NCI-H1105 treated with DMSO at 0.1 percent for 48 hours (cell line): Measurements from ENCODE around the gene BBS9.
"Not testable (repeated sequence)": the region's sequence is repeated elsewhere in the genome, so short reads cannot be mapped to it uniquely, and the experiment has no call there.

Experiments
- DNase-seq: peaks from one replicate; lab custom pipeline; 2025; lab: John Stamatoyannopoulos, UW

The BBS9 gene

DNA sequence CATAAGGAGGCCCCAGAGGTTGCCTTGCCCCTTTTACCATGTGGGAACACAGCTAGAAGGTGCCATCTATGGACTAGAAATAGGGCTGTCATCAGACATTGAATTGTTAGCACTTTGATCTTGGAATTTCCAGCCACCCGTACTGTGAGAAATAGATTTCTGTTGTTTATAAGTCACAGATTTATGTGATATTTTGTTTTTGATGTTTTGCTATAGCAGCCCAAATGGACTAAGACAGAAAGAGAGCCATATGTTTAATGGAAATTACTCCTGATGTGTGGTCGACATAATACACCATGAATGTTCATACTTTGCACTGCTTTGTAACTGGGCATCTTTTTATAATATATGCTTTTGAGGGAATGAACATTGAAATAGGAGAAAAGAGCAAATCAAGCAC is 302.2 kb downstream of the BBS9 start:
- no peak for DNase-seq

DNA sequence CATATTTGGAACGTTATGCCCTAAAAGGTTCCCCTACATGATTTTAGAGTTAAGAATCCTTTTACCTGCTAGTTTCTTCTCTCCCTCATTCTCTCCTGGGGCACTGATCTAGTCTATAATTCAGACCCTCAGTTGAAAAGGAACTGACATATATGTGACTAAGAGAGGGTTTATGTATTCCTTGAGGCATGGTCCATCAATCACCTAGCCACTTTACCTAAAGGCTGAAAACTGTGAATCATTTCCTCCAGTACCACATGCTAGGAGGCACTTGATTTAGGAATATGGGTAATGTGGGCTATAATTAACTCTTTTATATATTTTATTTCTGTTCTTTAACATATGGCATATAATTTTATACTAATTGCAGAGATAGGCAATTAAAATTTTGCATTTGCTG is 303.5 kb downstream of the BBS9 start:
- no peak for DNase-seq

DNA sequence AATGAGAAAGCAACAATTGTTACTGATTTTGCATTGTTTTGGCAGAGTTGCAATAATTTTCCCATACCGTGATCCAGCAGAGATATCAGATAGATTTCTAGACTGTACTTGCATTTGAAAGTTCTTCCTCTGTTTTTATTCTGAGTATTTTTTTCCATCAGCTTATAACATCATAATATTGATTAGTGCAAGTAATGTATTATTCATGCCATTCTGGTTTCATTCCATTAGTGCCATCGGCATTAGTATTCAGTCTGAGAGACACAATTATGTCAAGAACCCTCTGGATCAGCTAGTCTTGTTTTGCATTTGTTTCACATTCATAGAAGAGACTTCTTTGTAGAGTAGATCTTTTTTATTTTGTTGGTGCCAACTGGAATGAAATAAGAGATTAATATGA is 304.0 kb downstream of the BBS9 start:
- DNase-seq: no peak

DNA sequence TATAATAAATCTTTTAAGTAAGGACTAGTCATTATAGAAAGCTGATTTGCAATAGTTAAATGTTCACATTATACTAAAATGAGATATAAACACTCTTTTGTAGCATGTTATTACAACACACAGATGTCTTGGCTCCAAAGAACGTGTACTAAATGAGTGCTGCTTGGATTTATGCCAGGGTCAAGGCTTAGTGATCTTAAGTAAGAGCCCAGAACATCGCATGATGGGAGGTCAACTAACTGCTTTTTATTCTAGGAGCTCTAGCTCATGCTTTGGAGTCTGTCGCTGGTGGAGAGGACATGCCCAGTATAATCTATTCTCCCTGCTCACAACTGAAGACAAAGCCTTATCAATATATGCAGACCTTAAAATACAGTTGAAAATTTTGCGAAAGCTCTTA is 315.1 kb downstream of the BBS9 start:
- DNase-seq: peak; percentile 68

GRCh38 chr7:33446551-33446950 is 317.2 kb downstream of the BBS9 start:
- DNase-seq: peak; percentile 87

DNA sequence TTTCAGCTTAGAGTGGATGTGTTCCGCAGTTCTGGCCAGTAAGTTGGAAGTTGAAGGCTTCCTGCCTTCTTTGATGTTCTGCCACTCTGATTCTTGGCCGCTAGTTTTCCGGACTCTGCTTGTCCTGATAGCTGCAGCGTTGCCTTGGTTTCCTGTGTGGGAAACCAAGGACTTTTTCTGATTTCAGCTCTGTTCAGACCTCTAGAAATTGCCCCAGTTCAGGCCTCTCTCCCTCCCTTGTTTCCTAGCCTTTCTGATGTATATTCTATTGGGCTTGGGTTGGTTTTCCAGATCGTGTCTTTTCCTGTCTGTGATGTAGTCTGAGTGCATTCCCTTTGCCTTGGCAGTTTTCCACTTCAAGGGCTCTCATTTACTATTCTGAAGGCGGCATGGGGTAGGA is 318.7 kb downstream of the BBS9 start:
- DNase-seq: no peak

GRCh38 chr7:33449847-33450246 is 320.5 kb downstream of the BBS9 start:
- DNase-seq: no peak

- DNase-seq: no peak
These were observed 323.6 kb downstream of the BBS9 start for GRCh38 chr7:33452805-33453502.

DNA sequence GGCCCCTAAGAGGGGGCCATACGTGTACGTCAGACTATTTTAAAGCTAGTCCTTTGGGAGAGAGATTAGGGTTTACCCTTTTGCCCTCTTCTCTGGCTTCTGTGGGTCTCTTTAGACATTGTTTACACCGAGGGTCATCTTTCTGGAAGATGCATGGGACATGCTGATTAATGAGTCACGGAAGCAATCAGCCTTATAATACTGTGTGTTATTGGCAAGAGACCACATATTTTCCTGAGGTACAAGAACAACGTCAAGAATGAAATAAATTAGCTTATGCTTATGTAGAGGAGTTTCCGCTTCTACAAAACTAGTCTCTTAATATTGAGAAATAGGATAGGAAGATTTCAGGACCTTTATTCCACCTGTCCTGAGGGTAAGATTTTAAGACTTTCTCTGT is 327.7 kb downstream of the BBS9 start:
- no peak for DNase-seq

DNA sequence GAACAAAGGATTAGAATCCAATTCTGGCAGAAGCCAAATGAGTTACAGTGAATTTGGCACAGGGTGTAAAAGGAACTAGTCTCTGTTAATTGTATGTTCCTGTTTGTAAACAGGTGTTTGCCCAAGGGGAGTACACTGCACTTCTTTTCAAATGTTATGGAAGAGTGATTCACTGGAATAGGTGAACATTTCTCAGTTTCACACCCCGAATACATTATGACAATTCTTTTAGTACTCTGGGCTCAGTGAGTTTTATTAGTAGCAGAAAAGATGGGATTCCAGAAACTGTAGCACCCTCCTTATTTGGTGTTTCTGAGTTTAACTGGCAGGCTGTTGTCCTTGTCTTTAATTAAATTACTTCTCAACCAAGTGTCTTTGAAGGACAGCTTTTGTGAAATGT is 329.2 kb downstream of the BBS9 start:
- peak; percentile 83 for DNase-seq

GRCh38 chr7:33459340-33459751 is 330.0 kb downstream of the BBS9 start:
- peak; percentile 75 for DNase-seq

DNA sequence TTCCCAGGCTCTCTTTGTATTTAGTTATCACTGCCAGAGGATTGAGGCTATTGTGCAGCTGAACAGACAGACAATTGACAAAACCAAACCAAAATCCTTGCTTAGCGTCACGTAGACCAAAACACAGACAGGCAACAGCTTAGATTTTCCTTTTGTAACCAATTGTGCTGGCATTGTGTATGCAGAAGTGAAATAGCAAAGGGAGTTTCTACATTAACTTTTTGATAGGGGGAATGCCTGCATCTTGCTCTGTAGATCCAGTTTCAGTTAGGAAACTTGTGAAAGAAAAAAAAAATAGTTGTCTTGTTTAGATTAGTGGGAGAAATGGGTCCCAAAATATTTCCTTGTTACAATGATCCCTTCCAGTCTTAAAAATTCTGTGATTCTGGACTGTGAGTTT is 333.8 kb downstream of the BBS9 start:
- DNase-seq: no peak

DNA sequence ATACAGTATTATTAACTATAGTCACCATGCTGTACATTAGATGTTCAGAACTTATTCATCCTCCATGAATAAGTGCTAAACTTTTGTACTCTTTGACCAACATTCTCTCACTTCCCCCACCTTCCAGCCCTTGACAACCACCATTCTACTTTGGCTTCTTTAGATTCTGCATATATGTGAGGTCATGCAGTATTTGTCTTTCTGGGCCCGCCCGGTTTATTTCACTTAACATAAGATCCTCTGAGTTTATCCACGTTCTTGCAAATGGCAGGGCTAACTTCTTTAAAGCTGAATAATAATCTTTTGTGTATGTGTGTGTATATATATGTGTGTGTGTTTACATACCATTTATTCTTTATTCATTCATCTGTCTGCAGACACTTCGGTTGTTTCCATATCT is 336.8 kb downstream of the BBS9 start:
- DNase-seq: no peak

DNA sequence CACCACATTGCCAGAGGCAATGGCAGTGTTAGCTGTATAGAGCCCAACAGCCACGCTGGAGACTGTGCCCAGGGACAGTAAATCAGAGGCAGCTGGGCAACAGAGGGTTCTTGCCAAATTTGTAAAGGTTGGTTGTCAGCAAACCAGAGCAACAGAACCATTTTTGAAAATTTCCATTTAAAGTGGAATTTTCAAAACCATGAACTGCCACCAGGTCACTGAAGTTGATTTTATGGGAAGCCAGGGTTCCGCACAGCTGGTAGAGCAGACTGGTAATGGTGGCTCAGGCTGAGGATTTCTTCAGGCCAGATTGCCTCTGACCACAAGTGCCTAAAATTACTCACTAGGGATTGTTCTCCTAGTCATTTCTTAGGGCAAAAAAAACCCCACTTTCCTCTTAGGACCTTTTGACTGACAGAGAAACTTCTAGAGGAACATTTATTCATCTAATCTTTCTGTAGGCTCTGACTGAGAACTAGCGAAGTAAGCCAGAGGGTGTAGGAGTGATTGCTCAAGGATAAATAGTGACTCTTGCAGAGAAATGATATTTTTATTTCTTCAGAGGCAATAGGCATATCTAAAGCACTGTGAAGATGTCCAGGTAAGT is 342.4 kb downstream of the BBS9 start:
- DNase-seq: no peak

DNA sequence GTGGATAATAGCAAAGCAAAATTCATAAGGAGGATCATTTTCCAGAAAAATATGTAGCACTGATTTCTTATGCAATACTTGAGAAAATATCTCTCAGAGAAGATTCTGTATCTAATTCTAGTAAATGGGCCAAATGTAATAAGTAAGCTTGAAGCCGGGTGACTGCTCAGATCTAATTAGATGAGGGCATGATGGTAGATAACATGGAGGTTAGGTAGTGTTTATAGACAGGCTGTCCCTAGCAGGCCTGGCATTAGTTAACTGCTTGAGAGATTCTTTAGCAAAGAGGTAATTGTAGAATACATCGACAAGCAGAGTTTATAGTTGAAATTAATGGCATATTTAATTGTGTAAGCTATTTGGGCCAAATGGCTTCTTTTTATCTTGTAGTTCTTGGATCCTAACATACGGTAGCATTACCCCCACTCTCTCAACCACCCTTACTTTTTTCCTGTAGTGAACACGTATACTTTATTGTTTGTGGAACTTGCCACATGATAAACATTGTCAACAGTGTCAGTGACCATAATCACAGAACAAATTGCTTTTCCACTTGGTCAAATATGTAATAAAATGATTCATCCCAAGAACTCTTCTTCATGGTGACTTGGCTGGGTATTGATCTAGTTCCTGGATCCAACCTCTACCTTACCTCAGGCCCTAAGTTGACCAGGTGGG is 343.1 kb downstream of the BBS9 start:
- DNase-seq: no peak

GRCh38 chr7:33477719-33478480 is 348.5 kb downstream of the BBS9 start:
- no peak for DNase-seq

DNA sequence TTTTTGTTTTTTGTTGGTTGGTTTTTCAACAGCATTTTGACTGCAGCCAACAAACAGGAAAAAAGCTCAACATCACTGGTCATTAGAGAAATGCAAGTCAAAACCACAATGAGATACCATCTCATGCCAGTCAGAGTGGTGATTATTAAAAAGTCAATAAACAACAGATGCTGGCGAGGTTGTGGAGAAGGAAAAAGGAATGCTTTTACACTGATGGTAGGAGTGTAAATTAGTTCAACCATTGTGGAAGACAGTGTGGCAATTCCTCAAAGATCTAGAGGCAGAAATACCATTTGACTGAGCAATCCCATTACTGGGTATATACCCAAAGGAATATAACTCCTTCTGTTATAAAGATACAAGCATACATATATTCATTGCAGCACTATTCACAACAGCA is 355.1 kb downstream of the BBS9 start:
- DNase-seq: not testable (repeated sequence)

GRCh38 chr7:33485747-33486493 is 356.6 kb downstream of the BBS9 start:
- no peak for DNase-seq

DNA sequence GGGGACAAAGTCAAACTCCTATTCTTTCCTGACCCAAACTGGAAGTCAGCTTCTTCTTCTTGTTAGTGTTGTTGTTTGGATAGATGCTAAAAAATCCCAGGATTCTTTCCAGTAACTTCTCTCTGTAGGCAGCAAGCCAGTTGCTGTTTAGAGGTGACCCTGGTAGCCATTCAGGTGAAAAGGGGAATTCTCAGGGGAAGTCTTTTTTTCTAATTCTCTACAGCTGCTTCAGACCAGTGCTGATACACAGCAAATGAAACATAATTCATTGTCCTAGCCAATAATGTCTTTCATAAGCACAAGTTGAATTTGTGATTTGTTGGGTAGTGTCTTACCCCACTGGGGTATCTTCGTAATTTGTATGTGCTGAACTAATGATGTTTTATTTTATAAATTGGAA is 357.3 kb downstream of the BBS9 start:
- no peak for DNase-seq

GRCh38 chr7:33487998-33488682 is 358.8 kb downstream of the BBS9 start:
- no peak for DNase-seq

DNA sequence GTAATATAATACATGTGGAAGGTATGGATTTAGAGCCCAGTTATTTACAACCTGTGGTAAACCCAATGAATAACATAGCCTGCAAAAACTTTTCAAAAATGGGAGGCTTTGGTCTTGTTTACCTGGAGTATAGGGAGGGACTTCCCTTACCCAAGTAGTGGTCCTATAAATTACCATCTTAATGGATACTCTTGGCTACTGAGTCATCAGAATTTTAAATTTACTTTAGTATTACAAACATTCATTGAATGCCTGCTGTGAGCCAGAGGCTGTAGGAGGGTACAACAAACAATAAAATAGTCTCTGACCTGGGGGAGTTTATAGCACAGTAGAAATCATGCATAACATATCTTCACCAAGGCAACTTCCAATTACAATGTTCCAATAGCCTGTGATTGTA is 365.1 kb downstream of the BBS9 start:
- DNase-seq: no peak
